Measurements from ENCODE around the gene MACROD2. TPM values are rescaled to one million over a fixed set of nuclear protein-coding genes. Genes with fewer than 3 reads are reported as not detected.

The MACROD2 gene
- total RNA-seq, 1 donor from 2014 or later = 2.5 TPM

GRCh38 chr20:14721926-14722452, 726.7 kb downstream of the MACROD2 start:
- no peak for DNase-seq (ENCODE audit: extremely low spot score, unreplicated experiment)
- Mint-ChIP-seq H3K27me3 (ENCODE audit: unreplicated experiment) (no peaks in the 10 kb centered on the region), H3K27ac (ENCODE audit: unreplicated experiment) (no peak overlapping the region), H3K4me1 (ENCODE audit: unreplicated experiment) (no peaks in the 10 kb centered on the region), H3K9me3 (ENCODE audit: unreplicated experiment) (no peaks in the 10 kb centered on the region), H3K36me3 (ENCODE audit: unreplicated experiment) (no peaks in the 10 kb centered on the region), H3K4me3 (ENCODE audit: unreplicated experiment) (no peak overlapping the region)
- TF ChIP-seq CTCF (IDR thresholded peaks at IDR 0.05) = no peak

DNA sequence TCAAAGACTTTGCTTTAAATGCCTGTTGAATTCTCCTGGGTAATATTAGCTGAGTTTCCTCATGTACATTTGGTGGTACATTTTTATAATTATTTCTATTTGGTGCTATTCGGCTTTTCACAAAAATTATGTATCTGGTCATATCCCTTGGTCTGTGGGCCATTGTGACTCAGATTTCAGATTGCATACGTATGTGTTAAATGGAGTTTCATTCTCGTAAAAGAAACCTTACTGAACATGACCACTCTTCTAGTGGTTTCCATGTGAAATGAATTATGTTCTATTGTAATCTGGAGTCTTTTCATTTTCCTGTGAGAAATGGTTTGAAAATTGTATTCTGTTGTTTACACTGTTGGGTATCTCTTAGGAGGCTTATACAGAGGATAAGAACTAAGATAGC, 728.3 kb downstream of the MACROD2 start:
- no peak overlapping the region for H3K27ac Mint-ChIP-seq (ENCODE audit: unreplicated experiment)
- TF ChIP-seq CTCF (IDR thresholded peaks at IDR 0.05) = no peak
- H3K27me3 Mint-ChIP-seq (ENCODE audit: unreplicated experiment) = no peaks in the 10 kb centered on the region

GRCh38 chr20:14724036-14724435, 728.7 kb downstream of the MACROD2 start:
- no peaks in the 10 kb centered on the region for H3K36me3 Mint-ChIP-seq (ENCODE audit: unreplicated experiment)
- H3K27ac Mint-ChIP-seq (ENCODE audit: unreplicated experiment) = no peak overlapping the region
- H3K4me1 Mint-ChIP-seq (ENCODE audit: unreplicated experiment) = no peaks in the 10 kb centered on the region
- no peak for TF ChIP-seq CTCF (IDR thresholded peaks at IDR 0.05)
- no peak for DNase-seq (ENCODE audit: extremely low spot score, unreplicated experiment)
- H3K9me3 Mint-ChIP-seq (ENCODE audit: unreplicated experiment) = no peaks in the 10 kb centered on the region
- H3K4me3 Mint-ChIP-seq (ENCODE audit: unreplicated experiment) = no peak overlapping the region
- no peaks in the 10 kb centered on the region for H3K27me3 Mint-ChIP-seq (ENCODE audit: unreplicated experiment)

More for the DNA sequence above, 728.3 kb downstream of the MACROD2 start:
- Mint-ChIP-seq H3K4me1 (ENCODE audit: unreplicated experiment) (no peaks in the 10 kb centered on the region), H3K36me3 (ENCODE audit: unreplicated experiment) (no peaks in the 10 kb centered on the region), H3K4me3 (ENCODE audit: unreplicated experiment) (no peak overlapping the region), H3K9me3 (ENCODE audit: unreplicated experiment) (no peaks in the 10 kb centered on the region)
- DNase-seq (ENCODE audit: extremely low spot score, unreplicated experiment) = no peak

- Mint-ChIP-seq H3K27ac (ENCODE audit: unreplicated experiment) (no peak overlapping the region), H3K9me3 (ENCODE audit: unreplicated experiment) (no peaks in the 10 kb centered on the region), H3K4me1 (ENCODE audit: unreplicated experiment) (no peaks in the 10 kb centered on the region)
Measured at GRCh38 chr20:14724468-14724867, 729.2 kb downstream of the MACROD2 start.

GRCh38 chr20:14726591-14726990, 731.3 kb downstream of the MACROD2 start:
- DNase-seq (ENCODE audit: extremely low spot score, unreplicated experiment) = no peak
- TF ChIP-seq CTCF (IDR thresholded peaks at IDR 0.05) = no peak
- no peak overlapping the region for H3K27ac Mint-ChIP-seq (ENCODE audit: unreplicated experiment)
- H3K36me3 Mint-ChIP-seq (ENCODE audit: unreplicated experiment) = no peaks in the 10 kb centered on the region
- H3K4me1 Mint-ChIP-seq (ENCODE audit: unreplicated experiment) = no peaks in the 10 kb centered on the region
- H3K27me3 Mint-ChIP-seq (ENCODE audit: unreplicated experiment) = no peaks in the 10 kb centered on the region
- H3K9me3 Mint-ChIP-seq (ENCODE audit: unreplicated experiment) = no peaks in the 10 kb centered on the region
- H3K4me3 Mint-ChIP-seq (ENCODE audit: unreplicated experiment) = no peak overlapping the region

More at GRCh38 chr20:14724468-14724867, 729.2 kb downstream of the MACROD2 start:
- no peak for DNase-seq (ENCODE audit: extremely low spot score, unreplicated experiment)
- no peak for TF ChIP-seq CTCF (IDR thresholded peaks at IDR 0.05)
- H3K4me3 Mint-ChIP-seq (ENCODE audit: unreplicated experiment) = no peak overlapping the region
- H3K36me3 Mint-ChIP-seq (ENCODE audit: unreplicated experiment) = no peaks in the 10 kb centered on the region
- no peaks in the 10 kb centered on the region for H3K27me3 Mint-ChIP-seq (ENCODE audit: unreplicated experiment)

Measured in osteocyte (in vitro differentiated cells).